SKM-1 (cell line): Measurements from ENCODE around the gene HRAS.

ENCODE experiments used
- DNase-seq: peaks from one replicate; lab custom pipeline; 2025; ENCODE audit not compliant: unreplicated experiment; lab: John Stamatoyannopoulos, UW

Gene HRAS

GRCh38 chr11:554428-555226, 19.3 kb upstream of the HRAS start:
- DNase-seq, result peak; percentile 27

GRCh38 chr11:553988-554340, 18.6 kb upstream of the HRAS start:
- DNase-seq, result no peak

DNA sequence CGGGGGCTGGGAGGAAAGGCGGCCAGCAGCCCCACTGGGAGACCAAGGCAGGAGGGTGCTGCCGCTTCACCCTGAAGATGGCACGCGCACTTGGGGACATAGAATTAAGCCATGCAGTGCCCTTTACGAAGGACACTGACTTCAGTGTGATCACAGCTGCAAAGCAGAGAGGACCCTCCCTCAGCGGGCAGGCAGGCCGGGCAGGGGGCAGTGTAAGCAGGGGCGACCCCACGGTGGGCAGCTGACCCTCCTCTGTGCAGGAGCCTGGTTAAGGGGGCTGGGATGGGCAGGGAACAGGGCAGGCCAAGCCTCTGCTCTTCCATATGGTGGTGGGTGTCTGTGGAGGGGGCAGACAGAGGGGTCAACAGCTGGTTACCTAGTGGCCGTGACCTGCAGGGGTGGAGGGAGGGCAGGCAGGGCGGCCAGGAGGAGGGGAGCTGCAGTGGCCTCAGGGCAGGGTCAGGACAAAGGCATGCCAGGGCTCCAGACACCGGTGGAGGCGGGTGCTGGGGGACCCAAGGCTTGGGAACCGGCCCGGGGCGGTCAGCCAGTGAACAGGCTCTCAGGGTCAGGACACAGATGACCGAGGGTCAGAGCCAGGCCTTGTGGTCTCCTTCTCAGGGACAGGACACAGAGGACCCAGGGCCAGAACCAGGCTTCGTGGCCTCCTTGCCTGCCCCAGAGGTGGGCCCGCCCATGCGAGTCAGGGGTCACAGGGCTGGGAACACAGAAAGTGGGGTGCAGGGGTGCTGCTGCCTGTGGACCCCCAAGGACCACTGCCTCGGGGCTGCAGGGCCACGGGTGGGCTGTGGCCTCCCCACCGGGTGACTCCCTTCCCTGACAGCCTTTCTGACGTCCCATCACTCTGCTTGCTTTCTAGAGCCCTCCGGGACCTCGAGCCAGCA, 18.0 kb upstream of the HRAS start:
- no peak for DNase-seq

DNA sequence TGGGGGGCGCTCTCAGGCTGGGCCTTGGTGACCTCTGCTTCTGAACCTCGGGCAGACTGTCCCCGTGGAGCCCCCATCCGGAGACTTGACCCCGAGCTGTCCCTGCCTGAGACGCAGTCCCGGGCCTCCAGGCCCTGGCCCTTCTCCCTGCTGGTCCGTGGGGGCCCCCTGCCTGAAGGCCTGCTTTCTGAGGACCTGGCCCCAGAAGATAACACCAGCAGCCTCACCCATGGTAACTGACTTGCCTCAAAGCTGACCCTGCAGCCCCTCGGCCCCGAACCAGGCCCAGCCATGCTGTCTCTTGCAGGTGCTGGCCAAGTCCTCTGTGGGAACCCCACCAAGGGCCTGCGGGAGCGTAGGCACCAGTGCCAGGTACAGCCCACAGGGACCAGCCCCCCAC, 16.2 kb upstream of the HRAS start:
- no peak for DNase-seq

DNA sequence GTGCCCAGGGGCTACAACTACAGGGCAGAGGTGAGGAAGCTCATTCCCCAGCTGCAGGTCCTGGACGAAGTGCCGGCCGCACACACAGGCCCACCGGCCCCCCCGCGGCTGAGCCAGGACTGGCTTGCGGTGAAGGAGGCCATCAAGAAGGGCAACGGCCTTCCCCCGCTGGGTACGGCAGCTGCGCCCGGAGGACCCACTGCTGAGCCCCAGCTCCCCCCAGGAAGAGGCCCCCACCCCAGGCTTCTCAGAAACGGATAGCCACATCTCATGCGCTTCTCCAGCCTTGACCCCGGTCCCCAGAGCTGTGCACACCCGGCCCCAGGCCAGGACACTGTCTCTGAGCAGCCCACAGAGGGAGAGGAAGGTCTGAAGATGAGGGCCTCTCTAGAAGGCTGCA, 15.8 kb upstream of the HRAS start:
- DNase-seq, result no peak

DNA sequence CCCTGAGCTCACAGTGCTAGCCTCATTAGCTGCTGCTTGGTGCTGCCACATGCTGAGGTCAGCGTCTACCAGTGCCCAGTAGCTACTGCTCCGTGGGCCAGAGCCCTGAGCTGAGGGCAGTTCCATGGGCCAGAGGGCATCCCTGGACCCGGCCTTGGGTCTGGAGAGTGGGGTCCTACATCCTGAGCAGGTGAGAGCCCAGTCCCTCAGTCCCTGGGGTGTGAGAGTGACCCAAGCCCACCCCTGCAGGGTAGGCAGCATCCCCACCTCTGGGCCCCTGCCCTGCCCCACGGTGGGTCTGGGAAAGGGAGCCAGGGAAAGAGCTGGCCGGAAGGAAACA, 15.3 kb upstream of the HRAS start:
- DNase-seq, result no peak

- no peak for DNase-seq
These were observed 14.8 kb upstream of the HRAS start for GRCh38 chr11:550021-550745.

GRCh38 chr11:548700-549603, 13.6 kb upstream of the HRAS start:
- no peak for DNase-seq

DNA sequence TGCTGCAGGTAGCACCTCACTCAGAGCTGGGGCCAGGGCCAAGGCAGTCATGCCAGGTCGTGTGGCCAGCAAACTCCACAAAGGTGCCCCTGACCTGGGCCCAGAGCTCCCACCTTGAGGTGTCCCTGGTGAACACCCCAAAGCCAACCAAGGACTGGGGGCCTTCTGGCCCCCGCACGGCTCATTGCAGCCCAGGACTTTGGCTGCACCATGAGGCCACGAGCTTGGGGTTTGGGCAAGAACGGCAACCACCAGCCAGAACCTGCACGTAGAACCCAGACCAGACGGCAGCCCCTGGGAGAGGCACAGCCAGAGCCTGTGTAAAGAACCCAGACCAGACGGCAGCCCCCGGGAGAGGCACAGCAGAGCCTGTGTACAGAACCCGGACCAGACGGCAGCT, 9.8 kb upstream of the HRAS start:
- DNase-seq, result no peak

DNA sequence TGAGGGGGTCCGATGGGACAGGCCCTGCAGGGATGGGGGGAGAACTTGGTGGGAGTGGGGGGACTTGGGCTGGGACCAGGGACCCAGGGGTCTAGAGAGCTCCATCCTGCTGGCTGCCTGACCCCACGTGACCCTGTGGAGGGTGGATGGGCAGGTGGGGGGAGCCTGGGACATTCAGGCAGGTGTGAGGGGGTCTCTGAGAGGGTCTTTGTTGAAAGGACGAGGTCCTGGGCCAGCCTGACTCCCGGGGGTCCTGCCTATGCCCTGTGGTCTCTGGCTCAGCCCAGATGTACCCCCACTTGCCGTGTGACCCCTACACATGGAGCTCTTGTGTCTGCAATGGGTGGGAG, 9.4 kb upstream of the HRAS start:
- DNase-seq, result no peak

DNA sequence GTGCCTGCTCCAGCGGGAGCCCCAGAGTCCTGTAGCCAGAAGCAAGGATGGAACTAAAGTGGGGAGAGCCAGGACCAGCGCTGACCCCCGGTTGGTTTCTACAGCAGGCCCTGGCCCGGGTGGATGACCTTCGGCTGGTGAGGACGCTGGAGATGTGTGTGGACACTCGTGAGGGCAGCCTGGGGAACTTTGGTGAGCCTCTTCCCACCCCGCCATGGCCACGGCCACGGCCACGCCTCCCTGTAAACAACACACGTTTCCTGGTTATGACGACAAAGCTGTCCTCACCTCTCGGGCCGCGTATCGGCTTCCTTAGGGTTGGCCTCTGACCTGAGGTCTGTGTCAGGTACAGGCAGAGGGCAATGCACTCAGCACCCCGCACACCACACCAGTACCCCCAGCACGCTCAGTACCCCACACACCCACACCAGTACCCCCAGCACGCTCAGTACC, 6.1 kb upstream of the HRAS start:
- DNase-seq, result no peak

GRCh38 chr11:540583-541432, 5.4 kb upstream of the HRAS start:
- no peak for DNase-seq

DNA sequence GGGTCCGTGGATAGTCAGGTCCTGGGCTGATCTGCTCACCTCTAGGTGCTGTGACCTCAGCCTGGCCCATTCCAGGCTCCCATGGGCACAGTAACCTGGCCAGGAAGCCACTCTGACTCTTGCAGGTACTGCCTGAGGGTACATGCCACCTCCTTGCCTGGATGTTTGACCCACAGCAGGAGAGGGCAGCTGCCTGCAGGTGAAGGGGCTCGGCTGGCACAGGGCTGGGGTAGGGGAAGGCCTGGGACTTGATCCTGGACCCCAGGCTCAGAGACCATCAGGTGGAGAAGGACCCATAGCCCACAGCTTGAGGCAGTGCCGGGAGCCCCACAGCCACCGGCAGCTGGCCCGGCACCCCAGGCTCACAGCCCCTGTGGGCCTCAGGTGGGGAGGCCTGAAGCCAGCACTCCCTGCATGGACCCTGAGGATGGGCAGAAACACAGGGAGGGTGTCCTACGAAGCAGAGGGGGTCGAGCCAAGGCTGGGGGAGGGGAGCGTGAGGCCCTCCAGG, 4.7 kb upstream of the HRAS start:
- DNase-seq, result no peak

DNA sequence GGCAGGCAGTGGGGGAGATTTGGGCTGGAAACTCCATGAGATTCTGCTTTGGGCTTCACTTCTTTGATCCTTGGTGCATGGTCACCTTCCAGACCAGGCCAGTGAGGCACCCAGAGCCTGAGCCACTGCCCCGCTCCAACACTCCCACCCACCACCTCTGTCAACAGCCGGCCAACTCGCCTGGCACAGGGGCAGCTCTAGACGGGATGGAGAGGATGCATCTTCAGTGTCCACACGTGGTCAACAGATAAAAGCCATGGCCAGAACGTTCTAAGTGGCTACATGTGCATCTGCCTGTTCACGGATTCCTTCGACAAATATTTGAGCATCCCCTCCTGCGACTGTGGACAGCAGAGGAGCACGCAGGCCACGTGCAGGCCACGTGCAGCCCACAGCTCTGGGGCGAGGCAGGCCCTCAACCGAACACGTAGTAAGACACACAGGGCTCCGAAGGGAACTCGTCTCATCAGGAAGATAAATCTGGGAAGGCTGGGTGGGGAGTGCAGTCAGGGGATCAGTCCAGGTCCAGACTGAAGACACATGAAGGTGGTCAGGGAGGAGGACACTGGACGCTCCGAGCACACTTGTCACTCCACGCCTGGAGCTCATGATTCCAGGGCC, 3.2 kb upstream of the HRAS start:
- no peak for DNase-seq

- DNase-seq, result no peak
These were observed 2.5 kb upstream of the HRAS start for GRCh38 chr11:537622-538430.

DNA sequence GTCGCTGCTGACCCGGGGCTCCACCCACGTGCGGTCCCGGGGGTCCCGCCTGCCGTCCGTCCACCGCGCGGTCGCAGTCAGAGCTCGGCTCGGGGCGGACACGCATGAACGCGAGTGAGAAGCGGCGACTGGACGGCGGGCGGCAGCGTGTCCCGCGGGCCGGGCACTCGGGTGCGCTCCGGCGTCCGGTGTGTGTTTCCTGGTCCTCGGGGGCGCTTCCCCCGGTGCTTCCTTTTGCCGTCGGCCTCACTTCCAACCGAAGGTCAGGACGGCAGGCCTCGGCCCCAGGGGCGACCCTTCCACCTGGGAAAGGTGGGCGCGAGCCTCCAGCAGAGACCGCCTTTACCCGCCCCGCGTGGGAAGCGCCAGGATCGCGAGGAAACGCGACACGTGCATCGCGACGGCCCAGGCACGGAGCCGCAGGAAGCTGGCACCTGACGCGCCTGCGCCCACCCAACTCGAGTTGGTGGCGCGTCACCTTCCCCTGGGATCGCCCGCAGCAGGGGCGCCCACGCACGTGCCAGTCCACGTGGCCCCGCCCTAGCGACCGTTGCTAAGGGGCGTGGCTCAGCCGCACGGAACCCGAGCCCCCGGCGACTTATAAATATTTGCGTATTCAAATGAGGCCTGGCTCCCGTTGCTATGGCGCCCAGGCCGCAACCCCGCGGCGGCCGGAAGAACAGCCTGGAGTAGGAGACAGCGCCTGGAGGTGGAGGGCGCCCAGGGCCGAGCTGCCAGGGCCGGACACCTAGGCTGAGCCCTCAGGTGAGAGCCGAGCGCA, 1.7 kb upstream of the HRAS start, which contains the start of gene LRRC56:
LRRC56 (plus strand) TSS at position 687 of the 781 bp plus-strand sequence. CDS start 3,158 bp downstream, outside the sequence.
- peak; percentile 53 for DNase-seq

- DNase-seq, result no peak
These were observed 212 bp downstream of the HRAS start for GRCh38 chr11:535210-535518.
